ENCODE data around the gene SSH2.

DNA sequence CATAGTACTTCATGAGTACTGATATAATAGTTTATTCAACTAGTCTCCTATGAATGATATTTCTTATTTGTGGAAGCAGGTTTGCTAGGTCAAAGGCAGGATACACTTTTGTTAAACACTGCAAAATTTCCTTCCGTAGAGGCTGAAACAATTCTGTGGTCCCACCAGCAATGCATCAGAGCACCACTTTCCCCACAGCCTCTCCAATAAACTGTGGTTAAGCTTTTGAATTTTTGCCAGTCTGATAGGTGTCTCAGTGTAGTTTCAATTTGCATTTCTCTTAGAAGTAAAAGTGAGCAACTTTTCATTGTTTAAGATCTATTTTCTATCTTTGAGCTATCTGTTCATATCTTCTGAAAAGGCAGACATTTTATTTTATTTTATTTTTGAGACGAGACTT is 270.9 kb downstream of the SSH2 start:
- TF ChIP-seq, protein P1, sequence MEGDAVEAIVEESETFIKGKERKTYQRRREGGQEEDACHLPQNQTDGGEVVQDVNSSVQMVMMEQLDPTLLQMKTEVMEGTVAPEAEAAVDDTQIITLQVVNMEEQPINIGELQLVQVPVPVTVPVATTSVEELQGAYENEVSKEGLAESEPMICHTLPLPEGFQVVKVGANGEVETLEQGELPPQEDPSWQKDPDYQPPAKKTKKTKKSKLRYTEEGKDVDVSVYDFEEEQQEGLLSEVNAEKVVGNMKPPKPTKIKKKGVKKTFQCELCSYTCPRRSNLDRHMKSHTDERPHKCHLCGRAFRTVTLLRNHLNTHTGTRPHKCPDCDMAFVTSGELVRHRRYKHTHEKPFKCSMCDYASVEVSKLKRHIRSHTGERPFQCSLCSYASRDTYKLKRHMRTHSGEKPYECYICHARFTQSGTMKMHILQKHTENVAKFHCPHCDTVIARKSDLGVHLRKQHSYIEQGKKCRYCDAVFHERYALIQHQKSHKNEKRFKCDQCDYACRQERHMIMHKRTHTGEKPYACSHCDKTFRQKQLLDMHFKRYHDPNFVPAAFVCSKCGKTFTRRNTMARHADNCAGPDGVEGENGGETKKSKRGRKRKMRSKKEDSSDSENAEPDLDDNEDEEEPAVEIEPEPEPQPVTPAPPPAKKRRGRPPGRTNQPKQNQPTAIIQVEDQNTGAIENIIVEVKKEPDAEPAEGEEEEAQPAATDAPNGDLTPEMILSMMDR (conservative IDR thresholded peaks at IDR 0.05; ENCODE audit: low read length) = no peak
- TF ChIP-seq EZH2phosphoT487 (IDR thresholded peaks at IDR 0.05; ENCODE audit: borderline replicate concordance, low read depth, low read length) = no peak

All from OCI-LY7 (cell line).